Neuronal stem cell (in vitro differentiated cells): ENCODE measurements around the gene TOP3A.

Source experiments
- DNase-seq: peaks from one replicate; pipeline ENCODE4 v3.0.0-alpha.2; 2013; ENCODE audit warnings: low spot score
- H2AFZ ChIP-seq: one replicate; pipeline ENCODE4 v1.6.1; 2013; ENCODE audit warnings: mild to moderate bottlenecking, low read length, inconsistent platforms
- H2AK5ac ChIP-seq: 2 replicates; pipeline ENCODE4 v1.6.1; 2013; ENCODE audit warnings: low read depth, mild to moderate bottlenecking, inconsistent platforms, low read length, moderate library complexity, mixed read lengths
- H2BK120ac ChIP-seq: 2 replicates; pipeline ENCODE4 v1.6.1; 2013; ENCODE audit warnings: low read depth, mild to moderate bottlenecking, inconsistent platforms, low read length, moderate library complexity, mixed read lengths
- H2BK12ac ChIP-seq: one replicate; pipeline ENCODE4 v1.6.1; 2013; ENCODE audit warnings: low read length, inconsistent platforms
- H2BK15ac ChIP-seq: 2 replicates; pipeline ENCODE4 v1.6.1; 2013; ENCODE audit warnings: mild to moderate bottlenecking, low read length, inconsistent platforms, mixed read lengths
- H2BK5ac ChIP-seq: one replicate; pipeline ENCODE4 v1.6.1; 2013; ENCODE audit warnings: inconsistent platforms, mild to moderate bottlenecking, low read length, moderate library complexity
- H3K14ac ChIP-seq: one replicate; pipeline ENCODE4 v1.6.1; 2013; ENCODE audit warnings: low read length, inconsistent platforms
- H3K18ac ChIP-seq: 2 replicates; pipeline ENCODE4 v1.6.1; 2013; ENCODE audit warnings: low read length, inconsistent platforms
- H3K23ac ChIP-seq: 2 replicates; pipeline ENCODE4 v1.6.1; 2013; ENCODE audit warnings: low read depth, mild to moderate bottlenecking, mixed read lengths, low read length, inconsistent platforms; ENCODE audit not compliant: poor library complexity
- H3K27ac ChIP-seq: replicated peaks from 3 replicates; pipeline ENCODE4 v1.5.1; 2013; ENCODE audit warnings: low read length, inconsistent platforms
- H3K27me3 ChIP-seq, 3 experiments: 2 replicates each; pipeline ENCODE4 v1.6.1; 2013; ENCODE audit warnings: low read length in 3 of 3, mild to moderate bottlenecking in 2 of 3, inconsistent platforms in 1 of 3, low read depth in 1 of 3, mixed read lengths in 1 of 3, moderate library complexity in 1 of 3; ENCODE audit not compliant: control insufficient read depth in 3 of 3, insufficient read depth in 3 of 3
- H3K36me3 ChIP-seq, 2 donors: replicated peaks in 1 of 2; 2 replicates each; pipeline ENCODE4 v1.6.1; 2013; ENCODE audit warnings: low read length in 2 of 2; ENCODE audit not compliant: control insufficient read depth in 2 of 2, insufficient read depth in 2 of 2
- H3K4ac ChIP-seq: 2 replicates; pipeline ENCODE4 v1.6.1; 2013; ENCODE audit warnings: inconsistent platforms, mild to moderate bottlenecking, low read length, moderate library complexity
- H3K4me1 ChIP-seq, 2 donors: 1 replicate in 1 of 2; 2 replicates in 1 of 2; pipeline ENCODE4 v1.6.1; 2013; ENCODE audit warnings: low read length in 2 of 2, low read depth in 1 of 2; ENCODE audit not compliant: control insufficient read depth in 2 of 2, insufficient read depth in 1 of 2
- H3K4me2 ChIP-seq: one replicate; pipeline ENCODE4 v1.6.1; 2013; ENCODE audit warnings: mild to moderate bottlenecking, low read length, inconsistent platforms; ENCODE audit not compliant: insufficient read depth, poor library complexity, severe bottlenecking
- H3K4me3 ChIP-seq, 2 donors: 2 replicates each; pipeline ENCODE4 v1.5.1; 2013; ENCODE audit warnings: low read length in 2 of 2, mild to moderate bottlenecking in 2 of 2, inconsistent platforms in 1 of 2, moderate library complexity in 1 of 2
- H3K79me1 ChIP-seq: one replicate; pipeline ENCODE4 v1.6.1; 2013; ENCODE audit warnings: low read depth, mild to moderate bottlenecking, inconsistent platforms, low read length, moderate library complexity
- H3K9ac ChIP-seq: one replicate; pipeline ENCODE4 v1.6.1; 2013; ENCODE audit warnings: mild to moderate bottlenecking, low read depth, low read length, inconsistent platforms; ENCODE audit not compliant: poor library complexity
- H3K9me3 ChIP-seq, 2 donors: replicated peaks in 1 of 2; 2 replicates each; pipeline versions ENCODE3 to v1.6.1; 2013; ENCODE audit warnings: low read length in 2 of 2, mild to moderate bottlenecking in 2 of 2, inconsistent platforms in 1 of 2, low read depth in 1 of 2, mixed read lengths in 1 of 2, moderate library complexity in 1 of 2; ENCODE audit not compliant: control insufficient read depth in 2 of 2, insufficient read depth in 1 of 2
- H4K8ac ChIP-seq: one replicate; pipeline ENCODE4 v1.6.1; 2013; ENCODE audit warnings: low read depth, mild to moderate bottlenecking, inconsistent platforms, low read length, moderate library complexity
- H4K91ac ChIP-seq: one replicate; pipeline ENCODE4 v1.6.1; 2013; ENCODE audit warnings: low read length, low read depth, mild to moderate bottlenecking, inconsistent platforms; ENCODE audit not compliant: poor library complexity
- WGBS, 2 donors: extraction: QIAGEN DNeasy Blood & Tissue Kit; methylation state at CpG; one replicate each; pipeline ENCODE4 v1.1.7; 2013; ENCODE audit warnings: missing lambda C conversion rate in 2 of 2, mixed read lengths in 1 of 2; ENCODE audit not compliant: insufficient read length in 2 of 2, insufficient replicate concordance in 1 of 2; ENCODE audit errors: extremely low coverage in 2 of 2; 5-methylcytosine and 5-hydroxymethylcytosine counted together

Gene TOP3A

DNA sequence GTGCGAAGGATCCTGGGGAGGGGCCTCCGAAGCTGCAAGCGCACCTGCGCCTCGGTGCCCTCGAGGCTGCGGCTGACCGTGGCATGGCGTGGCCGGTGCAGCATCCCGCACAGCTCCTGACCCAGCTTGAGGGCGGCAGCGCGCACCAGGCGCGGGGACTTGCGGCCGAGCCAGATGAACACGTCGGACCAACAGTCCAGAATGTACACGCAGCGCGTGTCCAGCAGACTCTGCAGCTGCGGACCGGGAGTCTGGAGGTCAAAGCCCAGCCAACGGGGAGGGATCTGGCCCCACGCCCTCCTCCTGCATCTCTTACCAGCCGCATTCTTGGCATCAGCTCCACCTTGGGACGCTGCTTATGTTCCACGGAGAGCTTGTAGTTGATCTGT, 67.2 kb downstream of the TOP3A start:
- peak overlapping the region; percentile 6 for H2AK5ac ChIP-seq
- peaks cover 7% of the 10 kb centered on the region for H3K79me1 ChIP-seq
- no peak overlapping the region for H3K27ac ChIP-seq
- no peak overlapping the region for H2BK12ac ChIP-seq
- H2BK5ac ChIP-seq = no peak overlapping the region
- H3K14ac ChIP-seq = no peak overlapping the region
- H3K27me3 ChIP-seq = no peaks in the 10 kb centered on the region
- no peak overlapping the region for H2BK120ac ChIP-seq
- H3K23ac ChIP-seq = peak overlapping the region; percentile 75
- peaks cover 68 to 89% of the 10 kb centered on the region in 2 donors for H3K36me3 ChIP-seq
- peak overlapping the region; percentile 53 for H3K9ac ChIP-seq
- no peak overlapping the region for H4K91ac ChIP-seq
- H3K4me2 ChIP-seq = no peak overlapping the region
- no peak overlapping the region for H2BK15ac ChIP-seq
- H3K4me3 ChIP-seq = peak overlapping the region in 1 of 2 donors; percentile 52
- WGBS, 2 donors = no CpG with 5 or more reads among the region's 30 CpGs
- H3K4me1 ChIP-seq = peaks cover 0 to 9% of the 10 kb centered on the region in 2 donors
- no peak overlapping the region for H3K4ac ChIP-seq
- no peak overlapping the region for H2AFZ ChIP-seq
- peak overlapping the region; percentile 45 for H4K8ac ChIP-seq
- peaks cover 0 to 3% of the 10 kb centered on the region in 2 donors for H3K9me3 ChIP-seq
- no peak overlapping the region for H3K18ac ChIP-seq
- no peak for DNase-seq

DNA sequence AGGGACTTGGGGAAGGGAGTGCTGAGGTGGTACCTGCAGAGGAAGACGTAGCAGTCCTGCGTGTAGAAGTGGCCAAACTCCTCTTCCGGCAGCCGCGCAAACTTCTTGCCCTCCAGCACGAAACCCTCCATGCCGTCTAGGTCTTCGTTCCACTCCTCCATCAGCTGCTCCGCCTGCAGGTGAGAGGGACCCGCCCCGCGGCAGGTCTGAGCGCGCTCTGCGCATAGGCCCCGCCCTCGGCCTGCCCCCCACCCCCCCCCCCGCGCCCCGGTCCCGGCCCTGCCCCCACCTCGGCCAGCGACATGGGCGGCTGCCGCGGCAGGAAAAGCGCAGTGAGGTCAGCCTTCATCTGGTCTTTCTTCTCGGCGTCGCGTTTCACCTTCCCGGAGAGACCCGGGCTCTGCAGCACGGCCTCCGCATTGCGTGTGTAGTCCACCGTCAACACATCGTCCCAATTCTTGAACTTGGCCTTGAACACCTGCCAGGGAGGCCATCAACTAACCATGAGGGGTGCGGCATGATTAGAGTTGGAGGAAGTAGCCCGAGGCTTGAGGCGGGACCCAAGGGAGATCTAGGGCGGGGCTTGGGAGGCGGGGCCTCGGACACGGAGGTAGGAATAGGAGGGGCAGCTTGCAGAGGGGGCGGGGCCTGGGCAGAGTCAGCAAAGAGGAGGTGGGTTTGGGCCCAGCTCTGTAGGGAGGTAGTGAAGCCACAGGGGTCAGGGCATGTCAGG, 67.7 kb downstream of the TOP3A start:
- no peak overlapping the region for H2BK5ac ChIP-seq
- H2BK12ac ChIP-seq = no peak overlapping the region
- no peak overlapping the region for H2AFZ ChIP-seq
- H2AK5ac ChIP-seq = peak overlapping the region; percentile 89
- H3K4ac ChIP-seq = no peak overlapping the region
- peak overlapping the region; percentile 3 for H3K14ac ChIP-seq
- H3K27me3 ChIP-seq = no peaks in the 10 kb centered on the region
- H3K9ac ChIP-seq = peak overlapping the region; percentile 53
- H3K4me2 ChIP-seq = peak overlapping the region; percentile 47
- no peak overlapping the region for H3K27ac ChIP-seq
- peaks cover 0 to 9% of the 10 kb centered on the region in 2 donors for H3K4me1 ChIP-seq
- no peak overlapping the region for H4K91ac ChIP-seq
- H3K9me3 ChIP-seq = peaks cover 0 to 3% of the 10 kb centered on the region in 2 donors
- H3K36me3 ChIP-seq = peaks cover 68 to 89% of the 10 kb centered on the region in 2 donors
- no peak overlapping the region for H4K8ac ChIP-seq
- no CpG with 5 or more reads among the region's 46 CpGs for WGBS, 2 donors
- H3K4me3 ChIP-seq = peak overlapping the region in 1 of 2 donors; percentile 55
- H3K18ac ChIP-seq = peak overlapping the region; percentile 72
- no peak overlapping the region for H2BK120ac ChIP-seq
- H2BK15ac ChIP-seq = no peak overlapping the region
- DNase-seq = no peak
- H3K79me1 ChIP-seq = peaks cover 7% of the 10 kb centered on the region
- peak overlapping the region; percentile 75 for H3K23ac ChIP-seq

DNA sequence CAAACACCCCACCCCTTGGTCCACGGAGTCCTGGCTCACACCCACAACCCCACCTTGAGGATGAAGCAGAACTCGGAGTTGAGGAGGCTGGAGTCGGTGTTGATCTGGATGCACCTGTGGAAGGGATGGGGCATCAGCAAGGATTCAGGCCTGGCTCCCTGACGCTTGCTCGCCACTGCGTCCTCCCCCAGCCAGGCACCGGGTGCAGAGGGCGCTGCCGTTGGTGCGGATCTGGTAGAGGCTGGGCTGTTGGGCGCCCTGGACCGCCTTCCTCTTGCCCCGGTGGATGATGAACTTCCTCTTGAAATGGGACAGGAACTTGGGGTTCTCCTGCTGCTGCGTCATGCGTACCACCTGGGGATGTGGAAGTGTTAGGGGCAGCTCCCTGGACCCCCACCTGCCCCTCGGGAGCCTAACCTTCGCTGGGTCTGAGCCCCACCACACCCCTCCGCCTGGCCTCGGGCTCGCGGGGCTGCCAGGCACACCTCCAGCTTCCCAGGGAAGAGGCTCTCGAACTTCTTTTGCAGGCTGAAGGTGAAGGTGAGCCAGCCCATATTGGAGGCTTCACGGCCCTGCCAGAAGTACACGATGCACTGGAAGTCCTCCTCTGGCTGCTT, 68.6 kb downstream of the TOP3A start:
- peaks cover 0 to 9% of the 10 kb centered on the region in 2 donors for H3K4me1 ChIP-seq
- no peak overlapping the region for H2BK15ac ChIP-seq
- H3K9ac ChIP-seq = peak overlapping the region; percentile 66
- H2BK5ac ChIP-seq = no peak overlapping the region
- peak overlapping the region; percentile 89 for H2AK5ac ChIP-seq
- H2BK120ac ChIP-seq = no peak overlapping the region
- H3K14ac ChIP-seq = no peak overlapping the region
- no peak overlapping the region for H2AFZ ChIP-seq
- no peak overlapping the region for H3K18ac ChIP-seq
- H3K36me3 ChIP-seq = peaks cover 68 to 89% of the 10 kb centered on the region in 2 donors
- H3K27ac ChIP-seq = no peak overlapping the region
- H4K91ac ChIP-seq = no peak overlapping the region
- peaks cover 0 to 3% of the 10 kb centered on the region in 2 donors for H3K9me3 ChIP-seq
- WGBS, 2 donors = no CpG with 5 or more reads among the region's 24 CpGs
- peak overlapping the region; percentile 48 for H4K8ac ChIP-seq
- no peak for DNase-seq
- no peaks in the 10 kb centered on the region for H3K27me3 ChIP-seq
- H2BK12ac ChIP-seq = no peak overlapping the region
- no peak overlapping the region for H3K4ac ChIP-seq
- H3K4me2 ChIP-seq = no peak overlapping the region
- peaks cover 11% of the 10 kb centered on the region for H3K79me1 ChIP-seq
- H3K23ac ChIP-seq = peak overlapping the region; percentile 11
- H3K4me3 ChIP-seq = no peak overlapping the region

DNA sequence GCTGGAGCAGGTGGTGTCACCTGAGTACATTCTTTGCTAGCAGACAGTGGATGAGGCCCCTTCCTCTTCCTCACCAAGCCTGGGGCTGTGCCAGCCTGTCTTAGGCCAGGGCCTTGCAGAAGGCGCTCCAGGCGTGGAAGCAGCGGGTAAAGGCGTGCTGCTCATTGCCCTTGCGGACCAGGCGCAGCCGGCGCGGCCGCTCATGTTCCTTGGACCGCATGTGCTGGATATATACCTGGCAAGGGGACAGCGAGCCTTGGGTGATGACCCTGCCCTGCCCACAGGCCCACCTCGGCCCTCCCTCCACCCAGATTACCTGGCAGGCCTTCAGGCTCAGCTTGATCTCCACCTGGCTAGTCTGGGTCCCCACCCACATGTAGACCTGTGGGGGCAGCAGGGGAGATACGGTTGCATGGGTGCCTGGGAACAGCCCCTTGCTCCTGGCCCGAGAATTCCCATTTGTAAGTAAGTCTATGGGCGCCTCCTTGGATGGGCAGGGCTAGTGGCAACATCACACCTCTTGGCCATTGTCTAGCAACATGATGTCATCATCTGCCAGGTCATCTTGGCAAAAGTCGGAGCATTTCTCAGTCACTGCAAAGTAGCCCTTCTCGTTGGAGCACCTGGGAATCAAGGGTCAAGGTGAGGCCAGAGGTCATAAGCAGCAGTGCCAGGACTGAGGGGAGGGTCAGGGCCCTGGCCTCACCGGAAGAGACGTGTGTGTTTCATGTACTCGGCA, 69.6 kb downstream of the TOP3A start:
- Histone ChIP-seq H2BK15ac (no peak overlapping the region), H3K4ac (no peak overlapping the region), H3K4me1 (peaks cover 0 to 9% of the 10 kb centered on the region in 2 donors), H3K27me3 (no peaks in the 10 kb centered on the region), H3K9ac (peak overlapping the region; percentile 68), H3K4me3 (no peak overlapping the region), H2BK120ac (no peak overlapping the region), H3K18ac (no peak overlapping the region), H2BK12ac (no peak overlapping the region), H3K23ac (no peak overlapping the region), H3K14ac (no peak overlapping the region), H4K91ac (no peak overlapping the region), H2AK5ac (no peak overlapping the region), H2AFZ (no peak overlapping the region), H3K9me3 (peaks cover 0 to 3% of the 10 kb centered on the region in 2 donors), H2BK5ac (no peak overlapping the region), H3K79me1 (peaks cover 11% of the 10 kb centered on the region), H3K36me3 (peaks cover 69 to 89% of the 10 kb centered on the region in 2 donors), H4K8ac (peak overlapping the region; percentile 52), H3K4me2 (no peak overlapping the region), H3K27ac (no peak overlapping the region)
- DNase-seq = no peak
- no CpG with 5 or more reads among the region's 21 CpGs for WGBS, 2 donors
